BE2C (cell line): ENCODE results near the gene LRRC10.

Source experiments
- DNase-seq: peaks from one replicate; pipeline ENCODE4 v3.0.0-alpha.2; 2020
- H3K27me3 ChIP-seq: fragments of 250-450 bp; sonication (Bioruptor Pico); 2 replicates; pipeline ENCODE4 v1.5.1; 2020; ENCODE audit warnings: mild to moderate bottlenecking
- H3K36me3 ChIP-seq: fragments of 250-450 bp; sonication (Bioruptor Pico); 2 replicates; pipeline ENCODE4 v1.5.1; 2020; ENCODE audit warnings: mild to moderate bottlenecking
- H3K4me1 ChIP-seq: fragments of 250-450 bp; sonication (Bioruptor Pico); 2 replicates; pipeline ENCODE4 v1.5.1; 2020
- H3K4me3 ChIP-seq: 2 replicates; pipeline ENCODE4 v1.5.1; 2011; ENCODE audit warnings: low read depth, low read length
- H3K9me3 ChIP-seq: fragments of 250-450 bp; sonication (Bioruptor Pico); 2 replicates; pipeline ENCODE4 v1.5.1; 2020
- CTCF ChIP-seq: IDR thresholded peaks from 2 replicates; pipeline ENCODE4 v1.5.1; 2012; ENCODE audit warnings: mild to moderate bottlenecking, low read depth, low read length

Gene LRRC10

GRCh38 chr12:69585189-69586062 lies 25.3 kb downstream of the LRRC10 start, which contains the start of gene CCT2:
Gene CCT2 (plus strand): TSS chr12:69585459. CDS start chr12:69585522, 63 bp downstream.
- DNase-seq, result peak; percentile 97
- H3K27me3 ChIP-seq, result no peaks in the 10 kb centered on the region
- H3K4me3 ChIP-seq, result peak within 1 kb of the TSS; percentile 72
- no peaks in the 10 kb centered on the region for H3K4me1 ChIP-seq
- peak; percentile 28; the same call in 1 of the 2 replicates for TF ChIP-seq CTCF
- H3K36me3 ChIP-seq, result peaks cover 45% of the 10 kb centered on the region
- H3K9me3 ChIP-seq, result no peaks in the 10 kb centered on the region

DNA sequence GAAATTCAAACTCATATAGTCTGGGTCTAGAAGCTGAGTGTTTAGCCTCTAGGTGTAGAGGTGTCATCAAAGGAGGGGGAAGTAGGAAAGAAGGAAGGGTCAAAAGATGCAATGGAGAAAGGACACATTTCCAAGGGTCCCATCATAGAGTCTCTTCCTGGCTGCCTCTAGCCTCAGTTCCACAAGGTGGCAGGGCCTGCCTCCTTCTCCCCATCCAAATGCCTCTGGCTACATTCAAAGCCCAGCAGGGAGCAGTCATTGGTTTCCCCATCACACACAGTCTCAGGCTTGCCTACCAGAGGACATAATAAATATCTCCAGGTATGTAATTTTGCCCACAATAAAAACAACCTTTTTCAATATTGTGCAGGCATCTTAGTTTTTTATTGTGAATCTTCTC lies 27.5 kb downstream of the LRRC10 start:
- Histone ChIP-seq H3K4me1 (no peaks in the 10 kb centered on the region), H3K4me3 (no peak overlapping the region), H3K36me3 (peaks cover 23% of the 10 kb centered on the region), H3K9me3 (no peaks in the 10 kb centered on the region), H3K27me3 (no peaks in the 10 kb centered on the region)
- TF ChIP-seq CTCF, result peak; percentile 43
- no peak for DNase-seq

- Histone ChIP-seq H3K36me3 (peaks cover 5% of the 10 kb centered on the region), H3K9me3 (no peaks in the 10 kb centered on the region), H3K27me3 (no peaks in the 10 kb centered on the region), H3K4me3 (no peak overlapping the region), H3K4me1 (no peaks in the 10 kb centered on the region)
- TF ChIP-seq CTCF, result no peak
- no peak for DNase-seq
Measured at GRCh38 chr12:69580074-69580473, 30.6 kb downstream of the LRRC10 start.

GRCh38 chr12:69579029-69579428 lies 31.7 kb downstream of the LRRC10 start:
- Histone ChIP-seq H3K9me3 (no peaks in the 10 kb centered on the region), H3K4me1 (no peaks in the 10 kb centered on the region), H3K36me3 (peaks cover 15% of the 10 kb centered on the region), H3K27me3 (no peaks in the 10 kb centered on the region), H3K4me3 (no peak overlapping the region)
- no peak for DNase-seq
- no peak for TF ChIP-seq CTCF

GRCh38 chr12:69578283-69578682 lies 32.4 kb downstream of the LRRC10 start:
- Histone ChIP-seq H3K36me3 (peaks cover 19% of the 10 kb centered on the region), H3K27me3 (no peaks in the 10 kb centered on the region), H3K4me3 (no peak overlapping the region), H3K4me1 (no peaks in the 10 kb centered on the region), H3K9me3 (no peaks in the 10 kb centered on the region)
- TF ChIP-seq CTCF, result no peak
- no peak for DNase-seq

GRCh38 chr12:69575346-69575745 lies 35.4 kb downstream of the LRRC10 start:
- no peaks in the 10 kb centered on the region for H3K9me3 ChIP-seq
- no peaks in the 10 kb centered on the region for H3K27me3 ChIP-seq
- no peak overlapping the region for H3K4me3 ChIP-seq
- no peak for DNase-seq
- H3K36me3 ChIP-seq, result peaks cover 36% of the 10 kb centered on the region
- no peaks in the 10 kb centered on the region for H3K4me1 ChIP-seq
- TF ChIP-seq CTCF, result no peak
